ENCODE results near the gene TMEM161A. TPM values are rescaled to one million over a fixed set of nuclear protein-coding genes. Genes with fewer than 3 reads are reported as not detected.
A peak's percentile ranks its signal among the peaks of the same experiment; 100 is the strongest.

TMEM161A gene
- total and polyA plus RNA-seq, 2 experiments from 2014 or later: 38.9 to 59.5 TPM

GRCh38 chr19:19094513-19094912, 43.8 kb downstream of the TMEM161A start (continued):
- no peak for TF ChIP-seq REST (IDR thresholded peaks at IDR 0.05; ENCODE audit: unreplicated experiment)

GRCh38 chr19:19087676-19088075, 50.6 kb downstream of the TMEM161A start:
- Histone ChIP-seq H3K4me1 (ENCODE audit: insufficient read depth) (peaks cover 21% of the 10 kb centered on the region), H2AFZ (no peak overlapping the region), H3K36me3 (ENCODE audit: insufficient read depth) (no peaks in the 10 kb centered on the region), H3K4me3 (no peak overlapping the region), H3K4me2 (no peak overlapping the region), H3K27ac (ENCODE audit: low read depth) (no peak overlapping the region), H4K20me1 (replicated peaks; ENCODE audit: insufficient read depth) (no peaks in the 10 kb centered on the region), H3K27me3 (ENCODE audit: insufficient read depth) (no peaks in the 10 kb centered on the region), H3K79me2 (replicated peaks; ENCODE audit: insufficient read depth) (no peaks in the 10 kb centered on the region), H3K9me2 (ENCODE audit: insufficient read depth) (no peaks in the 10 kb centered on the region), H3F3A (replicated peaks; ENCODE audit: low read depth) (peaks cover 7% of the 10 kb centered on the region; the same call in 1 of the 2 replicates)
- ATAC-seq (peak; percentile 9; the same call in 2 of the 3 replicates), DNase-seq (ENCODE audit: low spot score) (no peak)
- Mint-ChIP-seq H3K27me3 (ENCODE audit: insufficient read depth, low read depth, poor library complexity) (peaks cover 23% of the 10 kb centered on the region), H3K9me3 (no peaks in the 10 kb centered on the region), H3K4me1 (peaks cover 20% of the 10 kb centered on the region), H3K36me3 (ENCODE audit: low read depth) (no peaks in the 10 kb centered on the region), H3K27ac (no peak overlapping the region), H3K4me3 (no peak overlapping the region)
- no peak for TF ChIP-seq POLR2AphosphoS5 (IDR thresholded peaks at IDR 0.05; ENCODE audit: low read depth)
- no peak for TF ChIP-seq CREB1 (CRISPR knock-in tag; IDR thresholded peaks at IDR 0.05; ENCODE audit: low read depth)
- no peak for TF ChIP-seq JUNB (IDR thresholded peaks at IDR 0.05; ENCODE audit: unreplicated experiment)
- TF ChIP-seq CTCF (conservative IDR thresholded peaks at IDR 0.05; ENCODE audit: low read depth in 2 of 2): no peak
- TF ChIP-seq EZH2phosphoT487 (IDR thresholded peaks at IDR 0.05; ENCODE audit: unreplicated experiment): no peak
- no peak for TF ChIP-seq EZH2 (IDR thresholded peaks at IDR 0.05; ENCODE audit: low read depth, unreplicated experiment)

All from GM23338 (cell line).